Neuron (in vitro differentiated cells): ENCODE measurements around the gene AGBL4.
"Not testable (repeated sequence)": the region's sequence is repeated elsewhere in the genome, so short reads cannot be mapped to it uniquely, and the experiment has no call there.

Experiments used
- H2AFZ ChIP-seq: one replicate; pipeline ENCODE4 v1.6.1; 2013; ENCODE audit warnings: low read depth, mild to moderate bottlenecking, inconsistent platforms, low read length, moderate library complexity
- H3K27me3 ChIP-seq: one replicate; pipeline ENCODE4 v1.6.1; 2013; ENCODE audit warnings: low read length; ENCODE audit not compliant: insufficient read depth
- H3K36me3 ChIP-seq: one replicate; pipeline ENCODE4 v1.6.1; 2013; ENCODE audit warnings: low read length; ENCODE audit not compliant: insufficient read depth
- H3K4me1 ChIP-seq: one replicate; pipeline ENCODE4 v1.6.1; 2013; ENCODE audit warnings: low read length; ENCODE audit not compliant: insufficient read depth
- H3K4me3 ChIP-seq: 2 replicates; pipeline ENCODE4 v1.5.1; 2013; ENCODE audit warnings: mild to moderate bottlenecking, low read length, moderate library complexity
- H3K9me3 ChIP-seq: one replicate; pipeline ENCODE4 v1.6.1; 2013; ENCODE audit warnings: low read length

AGBL4 gene

DNA sequence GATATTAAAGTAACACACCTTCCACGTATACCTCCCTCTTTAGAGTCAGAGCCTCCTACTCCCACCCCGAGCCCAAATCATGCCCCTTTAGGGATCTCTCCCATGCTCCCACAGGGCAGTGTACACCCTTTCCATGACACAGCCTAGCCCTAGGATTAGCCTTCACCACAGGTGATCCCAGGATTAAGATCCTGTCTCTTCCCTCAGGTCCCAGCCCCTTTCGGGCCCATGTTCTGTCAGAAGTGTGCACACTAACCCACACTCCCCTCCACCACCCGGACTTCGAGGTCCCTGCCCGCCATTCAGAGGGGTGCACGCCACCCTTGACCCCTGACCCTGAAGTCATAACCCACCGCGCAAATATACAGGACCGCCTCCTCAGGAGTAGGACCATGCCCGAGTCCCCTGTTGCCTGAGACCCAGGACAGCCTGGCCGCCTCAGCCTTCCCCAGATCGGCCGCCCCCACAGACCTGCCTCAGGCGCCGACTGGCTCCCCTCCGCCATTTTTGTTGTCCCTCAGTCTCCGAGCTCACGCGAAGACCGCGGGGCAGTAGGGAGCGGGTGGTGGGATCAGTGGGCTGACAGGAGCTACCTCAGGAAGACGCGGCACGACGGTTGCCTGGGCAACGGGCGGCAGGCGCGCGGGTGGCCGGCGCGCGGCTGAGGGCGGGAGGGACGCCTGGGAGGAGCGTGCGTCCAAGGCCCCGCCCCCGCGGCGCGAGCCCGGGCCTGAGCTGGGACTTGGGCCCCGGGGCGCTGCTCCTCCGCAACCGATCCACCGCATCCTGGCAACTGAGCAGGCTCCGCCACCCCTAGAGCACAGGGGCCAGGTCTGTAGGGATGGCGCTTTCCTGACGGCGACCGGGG lies at the start of gene AGBL4:
Gene AGBL4 (minus strand): TSS at position 663 of the 868 bp plus-strand sequence.
- Histone ChIP-seq H2AFZ (peak within 1 kb of the TSS; percentile 38), H3K4me1 (peaks cover 6% of the 10 kb centered on the region), H3K9me3 (no peaks in the 10 kb centered on the region), H3K27me3 (peaks cover 2% of the 10 kb centered on the region), H3K36me3 (no peaks in the 10 kb centered on the region), H3K4me3 (peak within 1 kb of the TSS; percentile 45)

DNA sequence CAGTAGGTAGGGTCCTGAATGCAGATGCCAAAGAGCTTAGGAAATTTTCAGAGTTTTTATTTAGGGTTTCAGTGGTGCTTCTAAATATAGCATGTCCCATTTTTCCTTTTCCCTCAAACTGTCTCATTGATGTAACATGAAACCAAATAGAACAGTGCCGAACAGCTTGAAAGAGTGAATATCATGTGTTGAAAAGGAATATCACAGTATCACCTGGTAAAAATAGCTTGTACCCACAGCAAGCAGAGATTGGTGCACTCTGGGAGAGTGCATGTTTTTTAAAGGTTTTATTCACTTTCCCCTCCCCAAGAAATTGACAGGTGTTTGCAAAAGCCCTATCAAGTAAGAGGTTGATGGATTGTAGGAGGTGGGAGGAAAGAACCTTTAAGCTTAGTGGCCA lies 43.1 kb upstream of the AGBL4 start:
- Histone ChIP-seq H3K9me3 (no peaks in the 10 kb centered on the region), H3K4me1 (no peaks in the 10 kb centered on the region), H2AFZ (no peak overlapping the region), H3K27me3 (no peaks in the 10 kb centered on the region), H3K4me3 (no peak overlapping the region), H3K36me3 (no peaks in the 10 kb centered on the region)

DNA sequence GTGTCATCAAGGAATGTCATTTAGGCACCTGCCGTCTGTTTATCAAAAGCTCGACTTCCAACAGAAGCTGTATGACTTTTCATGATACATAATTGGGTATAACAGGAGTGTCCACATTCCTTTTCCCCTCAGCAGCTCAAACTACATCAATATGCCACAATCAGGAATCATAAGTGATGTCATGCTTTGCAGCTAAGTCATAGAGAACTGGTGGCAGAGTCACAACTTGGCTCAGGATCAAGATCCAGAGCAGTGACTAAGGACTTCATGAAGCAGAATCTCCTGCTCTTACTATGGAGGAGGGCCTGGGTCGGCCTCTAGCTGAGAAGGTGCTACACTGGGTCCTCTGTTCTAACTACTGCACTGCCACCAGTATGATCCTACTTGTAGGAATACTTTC lies 36.5 kb upstream of the AGBL4 start:
- no peaks in the 10 kb centered on the region for H3K36me3 ChIP-seq
- no peaks in the 10 kb centered on the region for H3K27me3 ChIP-seq
- no peak overlapping the region for H2AFZ ChIP-seq
- H3K4me3 ChIP-seq, result no peak overlapping the region
- H3K4me1 ChIP-seq, result no peaks in the 10 kb centered on the region
- H3K9me3 ChIP-seq, result no peaks in the 10 kb centered on the region

DNA sequence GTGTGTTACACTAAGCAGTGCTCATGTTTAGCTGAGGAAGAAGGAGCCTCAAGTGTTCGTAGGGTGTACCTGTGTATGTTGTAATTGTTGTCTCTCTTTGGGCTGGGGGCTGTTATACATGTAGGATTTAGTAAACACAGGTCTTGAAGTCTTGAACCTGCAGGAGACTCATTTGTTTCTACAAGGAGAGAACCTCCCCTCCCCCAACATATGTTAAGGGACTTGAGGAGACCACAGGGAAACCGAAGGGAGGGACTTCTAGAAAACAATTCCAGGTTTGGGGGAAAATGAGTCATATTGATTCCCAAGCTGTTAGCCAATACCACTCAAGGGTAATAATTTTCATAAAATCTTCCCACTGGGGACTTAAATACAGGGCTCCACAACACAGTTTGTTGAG lies 25.0 kb upstream of the AGBL4 start:
- H3K36me3 ChIP-seq, result no peaks in the 10 kb centered on the region
- H3K4me1 ChIP-seq, result no peaks in the 10 kb centered on the region
- H3K27me3 ChIP-seq, result no peaks in the 10 kb centered on the region
- no peaks in the 10 kb centered on the region for H3K9me3 ChIP-seq
- no peak overlapping the region for H2AFZ ChIP-seq
- no peak overlapping the region for H3K4me3 ChIP-seq

DNA sequence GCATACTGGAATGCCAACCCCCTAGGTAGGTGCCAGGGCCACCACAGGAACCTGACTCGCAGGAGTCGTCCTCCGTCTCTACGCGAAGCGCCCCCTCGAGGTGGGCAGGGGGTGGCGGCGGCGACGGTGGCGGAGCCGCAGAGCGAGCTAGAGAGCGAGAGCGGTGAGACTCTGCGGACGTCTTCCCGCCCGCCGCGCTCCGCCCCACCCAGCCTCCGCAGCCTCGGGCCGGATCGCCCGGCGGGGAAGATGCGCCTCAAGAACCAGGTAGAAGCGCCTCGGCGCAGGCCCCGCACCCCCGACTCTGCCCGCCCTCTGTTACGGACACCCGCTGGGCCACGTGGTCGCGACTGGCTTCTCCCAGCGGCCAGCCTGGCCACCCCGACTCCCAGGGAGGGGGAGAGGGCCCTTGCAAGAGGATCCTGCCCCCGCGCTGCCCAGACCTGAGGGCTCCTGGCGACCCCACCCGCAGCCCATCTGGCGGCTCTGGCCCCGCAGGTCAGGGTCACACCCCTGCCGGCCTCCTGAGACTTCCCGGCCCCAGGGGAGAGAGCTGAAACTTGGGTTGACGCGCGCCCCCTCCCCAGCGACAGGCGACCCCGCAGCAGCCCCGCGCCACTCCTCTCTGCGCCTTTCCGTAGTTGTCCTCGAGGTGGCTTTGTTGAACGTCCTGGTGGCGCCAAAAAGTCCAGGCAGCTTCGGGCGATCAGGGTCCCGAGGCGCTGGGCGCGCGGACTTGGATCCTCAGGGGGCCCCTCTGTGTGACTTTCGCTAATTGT lies 24.4 kb upstream of the AGBL4 start:
- no peaks in the 10 kb centered on the region for H3K27me3 ChIP-seq
- H3K36me3 ChIP-seq, result no peaks in the 10 kb centered on the region
- H3K4me3 ChIP-seq, result no peak overlapping the region
- H3K9me3 ChIP-seq, result no peaks in the 10 kb centered on the region
- H2AFZ ChIP-seq, result no peak overlapping the region
- H3K4me1 ChIP-seq, result no peaks in the 10 kb centered on the region

DNA sequence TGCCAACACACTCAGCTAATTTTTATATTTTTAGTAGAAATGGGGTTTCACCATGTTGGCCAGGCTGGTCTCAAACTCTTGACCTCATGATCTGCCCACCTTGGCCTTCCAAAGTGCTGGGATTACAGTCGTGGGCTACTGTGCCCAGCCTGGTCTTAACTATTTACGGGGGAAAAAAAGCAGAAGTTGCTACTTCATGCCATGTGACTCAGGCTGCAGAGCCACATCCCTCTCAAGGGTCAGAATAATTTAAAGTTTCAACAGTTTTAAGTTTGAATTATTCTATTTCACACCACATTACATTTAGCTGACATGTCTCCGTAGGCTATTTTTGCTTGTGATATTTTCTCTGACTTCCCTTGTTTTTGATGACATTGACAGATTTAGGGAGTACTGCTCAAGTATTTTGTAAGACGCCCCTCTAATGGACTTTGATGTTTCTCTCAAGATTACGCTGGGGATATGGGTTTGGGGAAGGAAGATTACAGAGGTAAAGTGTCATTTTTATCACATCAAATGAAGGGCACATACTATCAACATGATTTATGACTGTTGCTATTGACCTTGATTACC lies 14.6 kb upstream of the AGBL4 start:
- H2AFZ ChIP-seq, result no peak overlapping the region

DNA sequence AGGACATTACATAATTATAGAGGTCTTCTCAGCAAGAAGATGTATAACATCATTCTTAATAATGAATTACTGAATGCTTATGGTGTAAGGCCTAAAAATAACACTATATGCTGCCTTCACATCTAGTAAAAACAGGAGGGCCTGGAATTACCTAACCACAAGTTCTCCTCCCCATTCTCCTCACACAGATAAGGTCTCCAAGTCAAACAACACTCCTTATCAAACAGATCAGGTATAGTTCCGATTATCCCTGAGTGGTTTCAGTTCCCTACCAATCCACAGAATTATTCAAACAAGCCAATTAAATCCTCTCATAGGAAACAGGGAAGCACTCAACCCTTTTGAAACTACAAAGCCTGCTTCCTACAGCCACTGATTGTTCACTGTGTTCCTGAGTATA lies 4.0 kb upstream of the AGBL4 start:
- Histone ChIP-seq H3K27me3 (peaks cover 2% of the 10 kb centered on the region), H3K4me3 (no peak overlapping the region), H3K9me3 (no peaks in the 10 kb centered on the region), H3K4me1 (peaks cover 6% of the 10 kb centered on the region), H2AFZ (no peak overlapping the region), H3K36me3 (no peaks in the 10 kb centered on the region)

More for the DNA sequence above, 14.6 kb upstream of the AGBL4 start:
- Histone ChIP-seq H3K4me1 (no peaks in the 10 kb centered on the region), H3K36me3 (no peaks in the 10 kb centered on the region), H3K9me3 (no peaks in the 10 kb centered on the region), H3K27me3 (no peaks in the 10 kb centered on the region), H3K4me3 (no peak overlapping the region)

DNA sequence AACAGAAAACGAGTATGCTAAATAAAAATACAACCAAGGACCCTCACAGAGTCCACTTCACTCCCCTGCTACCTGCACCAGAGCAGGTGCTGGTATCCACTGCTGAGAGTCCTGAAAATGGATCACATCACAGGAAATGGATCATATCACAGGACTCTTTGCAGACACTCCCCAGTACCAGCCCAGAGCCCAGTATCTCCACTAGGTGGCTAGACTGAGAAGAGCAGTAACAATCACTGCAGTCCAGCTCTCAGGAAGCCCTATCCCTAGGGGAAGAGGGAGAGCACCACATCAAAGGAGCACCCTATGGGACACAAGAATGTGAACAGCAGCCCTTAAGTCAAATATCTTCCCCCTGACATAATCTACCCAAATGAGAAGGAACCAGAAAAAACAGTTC lies 28.0 kb downstream of the AGBL4 start:
- Histone ChIP-seq H3K27me3 (no peaks in the 10 kb centered on the region), H3K9me3 (no peaks in the 10 kb centered on the region), H3K4me1 (no peaks in the 10 kb centered on the region), H2AFZ (no peak overlapping the region), H3K4me3 (no peak overlapping the region), H3K36me3 (no peaks in the 10 kb centered on the region)

DNA sequence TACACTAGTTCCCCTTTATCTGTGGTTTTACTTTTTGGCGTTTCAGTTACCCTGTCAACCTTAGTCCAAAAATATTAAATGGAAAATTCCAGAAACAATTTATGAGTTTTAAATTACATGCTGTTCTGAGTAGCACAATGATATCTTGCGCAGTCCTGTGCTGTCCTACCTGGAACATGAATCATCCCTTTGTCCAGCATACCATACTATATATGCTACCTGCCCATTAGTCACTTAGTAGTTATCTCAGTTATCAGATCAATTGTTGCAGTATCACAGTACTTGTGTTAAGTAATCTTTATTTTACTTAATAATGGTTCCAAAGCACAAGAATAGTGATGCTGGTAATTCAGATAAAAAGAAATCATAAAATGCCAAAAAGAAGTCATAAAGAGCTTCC lies 52.7 kb downstream of the AGBL4 start:
- Histone ChIP-seq H3K9me3 (no peaks in the 10 kb centered on the region), H3K4me3 (no peak overlapping the region), H3K36me3 (no peaks in the 10 kb centered on the region), H3K27me3 (no peaks in the 10 kb centered on the region), H3K4me1 (no peaks in the 10 kb centered on the region), H2AFZ (no peak overlapping the region)

DNA sequence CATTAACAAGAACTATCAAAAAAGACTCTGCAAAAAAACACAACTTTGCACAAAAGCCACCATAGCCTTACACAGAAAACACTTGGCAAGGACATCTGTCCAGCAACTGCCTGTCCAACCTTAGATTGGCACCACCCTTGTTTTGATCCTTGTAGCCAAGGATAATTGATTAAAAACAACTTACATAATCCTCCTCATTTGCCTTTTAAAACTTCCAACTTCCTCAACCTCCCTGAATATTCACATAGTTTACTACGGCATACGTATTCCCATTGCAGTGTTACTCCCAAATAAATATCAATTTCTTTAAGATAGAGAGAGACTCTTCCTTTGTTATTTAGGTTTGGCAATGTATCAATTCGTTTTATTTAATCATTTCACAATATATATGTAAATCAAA lies 72.4 kb downstream of the AGBL4 start:
- no peaks in the 10 kb centered on the region for H3K9me3 ChIP-seq
- H3K27me3 ChIP-seq, result no peaks in the 10 kb centered on the region
- H3K36me3 ChIP-seq, result no peaks in the 10 kb centered on the region
- H3K4me1 ChIP-seq, result no peaks in the 10 kb centered on the region
- no peak overlapping the region for H2AFZ ChIP-seq
- no peak overlapping the region for H3K4me3 ChIP-seq

DNA sequence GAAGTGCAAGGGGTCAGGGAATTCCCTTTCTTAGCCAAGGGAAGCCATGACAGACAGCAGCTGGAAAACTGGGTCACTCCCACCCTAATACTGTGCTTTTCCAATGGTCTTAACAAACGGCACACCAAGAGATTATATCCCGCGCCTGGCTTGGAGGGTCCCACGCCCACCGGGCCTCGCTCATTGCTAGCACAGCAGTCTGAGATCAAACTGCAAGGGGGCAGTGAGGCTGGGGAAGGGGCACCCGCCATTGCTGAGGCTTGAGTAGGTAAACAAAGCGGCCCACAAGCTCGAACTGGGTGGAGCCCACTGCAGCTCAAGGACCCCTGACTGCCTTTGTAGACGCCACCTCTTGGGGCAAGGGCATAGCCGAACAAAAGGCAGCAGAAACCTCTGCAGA lies 108.5 kb downstream of the AGBL4 start:
- H3K4me1 ChIP-seq, H2AFZ ChIP-seq, H3K4me3 ChIP-seq, H3K9me3 ChIP-seq, H3K36me3 ChIP-seq, H3K27me3 ChIP-seq: not testable (repeated sequence)

DNA sequence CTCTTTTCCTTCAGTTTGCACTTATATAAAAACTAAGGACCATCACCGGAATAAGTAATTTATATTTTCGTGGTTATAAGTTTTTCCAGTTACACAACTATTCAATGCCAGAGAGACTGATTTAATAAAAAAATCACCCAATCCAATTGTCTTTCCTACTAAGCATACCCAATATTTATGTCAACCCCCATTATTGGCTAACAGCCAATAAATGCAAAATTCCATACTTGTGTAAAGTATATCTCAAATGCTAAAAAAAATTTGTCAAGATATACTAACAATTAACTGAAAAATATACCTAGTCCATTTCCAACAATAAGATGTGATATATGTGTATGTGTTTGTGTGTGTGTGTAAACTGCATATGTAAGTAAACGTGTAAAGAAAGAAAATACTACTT lies 117.4 kb downstream of the AGBL4 start:
- Histone ChIP-seq H3K36me3 (no peaks in the 10 kb centered on the region), H2AFZ (no peak overlapping the region), H3K27me3 (no peaks in the 10 kb centered on the region), H3K4me1 (no peaks in the 10 kb centered on the region), H3K4me3 (no peak overlapping the region), H3K9me3 (no peaks in the 10 kb centered on the region)

DNA sequence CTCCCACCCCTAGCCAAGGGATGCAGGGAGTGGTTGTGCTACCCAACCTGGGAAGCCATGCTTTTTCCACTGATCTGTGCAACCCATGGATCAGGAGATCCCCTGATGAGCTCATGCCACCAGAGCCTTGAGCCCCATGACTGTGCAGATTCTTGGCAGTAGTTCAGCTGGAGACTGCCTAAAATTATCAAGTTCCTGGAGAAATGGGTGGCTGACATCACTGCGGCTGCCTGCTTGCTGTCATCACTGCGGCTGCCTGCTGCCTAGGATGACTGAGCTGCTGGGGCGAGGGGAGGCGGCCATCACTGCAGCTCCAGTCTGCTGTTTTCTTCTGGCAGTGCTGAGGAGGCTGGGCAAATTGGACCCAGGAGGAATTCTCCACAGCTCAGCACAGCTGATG lies 159.2 kb downstream of the AGBL4 start:
- Histone ChIP-seq H3K4me1 (no peaks in the 10 kb centered on the region), H3K9me3 (no peaks in the 10 kb centered on the region), H3K4me3 (no peak overlapping the region), H3K27me3 (no peaks in the 10 kb centered on the region), H2AFZ (no peak overlapping the region), H3K36me3 (no peaks in the 10 kb centered on the region)
